ENCODE data around the gene TARBP1. TPM values are rescaled to one million over a fixed set of nuclear protein-coding genes. Genes with fewer than 3 reads are reported as not detected.
A peak's percentile ranks its signal among the peaks of the same experiment; 100 is the strongest.
"Not testable (repeated sequence)": the region's sequence is repeated elsewhere in the genome, so short reads cannot be mapped to it uniquely, and the experiment has no call there.

Gene TARBP1
- total RNA-seq, 1 donor from 2014 or later = 24.6 TPM

- no peak for ATAC-seq
- Histone ChIP-seq H3K9me3 (no peaks in the 10 kb centered on the region), H3K4me1 (peaks cover 5% of the 10 kb centered on the region), H3K27me3 (ENCODE audit: low read depth) (no peaks in the 10 kb centered on the region), H3K27ac (no peak overlapping the region), H3K36me3 (no peaks in the 10 kb centered on the region), H3K4me3 (no peak overlapping the region)
- TF ChIP-seq CTCF (IDR thresholded peaks at IDR 0.05) = no peak
- intact Hi-C loops (cut with DNase I) = no loop called here
- DNase-seq = no peak
These were observed 28.8 kb upstream of the TARBP1 start for GRCh38 chr1:234507626-234508387.

- Histone ChIP-seq H3K27ac (no peak overlapping the region), H3K36me3 (no peaks in the 10 kb centered on the region), H3K4me1 (peaks cover 5% of the 10 kb centered on the region), H3K4me3 (no peak overlapping the region), H3K9me3 (no peaks in the 10 kb centered on the region), H3K27me3 (ENCODE audit: low read depth) (no peaks in the 10 kb centered on the region)
- DNase-seq (no peak), ATAC-seq (no peak)
- TF ChIP-seq CTCF (IDR thresholded peaks at IDR 0.05) = no peak
- intact Hi-C loops (cut with DNase I) = no loop called here
These were observed 28.1 kb upstream of the TARBP1 start for GRCh38 chr1:234507089-234507488.

GRCh38 chr1:234505769-234506102, 26.8 kb upstream of the TARBP1 start:
- TF ChIP-seq CTCF (IDR thresholded peaks at IDR 0.05) = no peak
- Histone ChIP-seq H3K4me3 (no peak overlapping the region), H3K4me1 (peaks cover 9% of the 10 kb centered on the region), H3K27ac (no peak overlapping the region), H3K27me3 (ENCODE audit: low read depth) (no peaks in the 10 kb centered on the region), H3K9me3 (no peaks in the 10 kb centered on the region), H3K36me3 (no peaks in the 10 kb centered on the region)
- DNase-seq = no peak
- intact Hi-C loops (cut with DNase I) = no loop called here
- ATAC-seq = peak; percentile 21 to 58

- no peaks in the 10 kb centered on the region for H3K27me3 ChIP-seq (ENCODE audit: low read depth)
- H3K27ac ChIP-seq = no peak overlapping the region
These were observed 26.2 kb upstream of the TARBP1 start for GRCh38 chr1:234504969-234505768.

GRCh38 chr1:234504251-234504650, 25.3 kb upstream of the TARBP1 start:
- intact Hi-C loops (cut with DNase I); ATAC-seq: not testable (repeated sequence)

More at GRCh38 chr1:234504969-234505768, 26.2 kb upstream of the TARBP1 start:
- H3K9me3 ChIP-seq = no peaks in the 10 kb centered on the region
- H3K4me1 ChIP-seq = peaks cover 15% of the 10 kb centered on the region
- intact Hi-C loops (cut with DNase I) = no loop called here
- no peak for TF ChIP-seq CTCF (IDR thresholded peaks at IDR 0.05)
- no peak for DNase-seq
- H3K4me3 ChIP-seq = no peak overlapping the region
- no peaks in the 10 kb centered on the region for H3K36me3 ChIP-seq
- ATAC-seq = no peak

More at GRCh38 chr1:234504251-234504650, 25.3 kb upstream of the TARBP1 start:
- H3K4me1 ChIP-seq = peaks cover 24% of the 10 kb centered on the region
- not testable (repeated sequence) for H3K27me3 ChIP-seq (ENCODE audit: low read depth); H3K36me3 ChIP-seq; H3K27ac ChIP-seq; H3K9me3 ChIP-seq; DNase-seq; H3K4me3 ChIP-seq

Measured in lower lobe of right lung (tissue), 2 donors.